H1 (cell line): ENCODE measurements around the gene TM9SF2. TPM values are rescaled to one million over a fixed set of nuclear protein-coding genes. Genes with fewer than 3 reads are reported as not detected.

Experiments
- CTCF ChIA-PET: fragments of 300-600 bp; sonication (Branson Sonifier 250); formaldehyde crosslinking; loops from one replicate; lab custom pipeline; 2021; ENCODE audit not compliant: partially characterized antibody; lab: Charles Lee
- POLR2A ChIA-PET: fragments of 300-600 bp; sonication (Branson Sonifier 250); formaldehyde crosslinking; loops from one replicate; lab custom pipeline; 2021; ENCODE audit warnings: inconsistent platforms; ENCODE audit not compliant: partially characterized antibody; lab: Charles Lee
- DNase-seq, 2 experiments: peaks; one replicate each; pipeline versions ENCODE4 v3.0.0 to v3.0.0-alpha.2; 2010 to 2022; ENCODE audit warnings: low spot score in 2 of 2, low read depth in 1 of 2, mixed read lengths in 1 of 2
- FAIRE-seq: peaks from 2 replicates; lab custom pipeline; 2011; peaks lifted over from hg19 to GRCh38; lab: Jason Lieb, UNC
- H2AFZ ChIP-seq: 2 replicates; pipeline ENCODE4 v1.8.1; 2012; ENCODE audit warnings: low read length, inconsistent platforms
- H2AK5ac ChIP-seq: 2 replicates; pipeline ENCODE4 v1.6.1; 2013; ENCODE audit warnings: low read depth, low read length
- H2BK120ac ChIP-seq: replicated peaks from 2 replicates; pipeline ENCODE3; 2013; ENCODE audit warnings: low read depth, low read length, inconsistent platforms
- H2BK12ac ChIP-seq: 2 replicates; pipeline ENCODE4 v1.6.1; 2013; ENCODE audit warnings: low read depth, low read length
- H2BK15ac ChIP-seq: 2 replicates; pipeline ENCODE4 v1.6.1; 2013; ENCODE audit warnings: low read length
- H2BK20ac ChIP-seq: 2 replicates; pipeline ENCODE4 v1.6.1; 2013; ENCODE audit warnings: low read length
- H2BK5ac ChIP-seq: 2 replicates; pipeline ENCODE4 v1.6.1; 2013; ENCODE audit warnings: low read depth, low read length
- H3K14ac ChIP-seq: 2 replicates; pipeline ENCODE4 v1.6.1; 2013; ENCODE audit warnings: inconsistent platforms; ENCODE audit not compliant: insufficient read length
- H3K18ac ChIP-seq: 2 replicates; pipeline ENCODE4 v1.6.1; 2013; ENCODE audit warnings: low read length; ENCODE audit errors: extremely low read depth
- H3K23ac ChIP-seq: 2 replicates; pipeline ENCODE4 v1.6.1; 2013; ENCODE audit warnings: inconsistent platforms; ENCODE audit not compliant: insufficient read length
- H3K23me2 ChIP-seq: 2 replicates; pipeline ENCODE4 v1.6.1; 2013; ENCODE audit warnings: low read depth, low read length
- H3K27ac ChIP-seq: 2 replicates; pipeline ENCODE4 v1.6.1; 2011; ENCODE audit warnings: low read depth, low read length, inconsistent platforms
- H3K27me3 ChIP-seq, 4 experiments: replicated peaks in 1 of 4; 1 replicate in 1 of 4; 2 replicates in 3 of 4; pipeline versions ENCODE4 v1.6.1 to v1.8.1; 2011 to 2013; ENCODE audit warnings: low read length in 3 of 4, mild to moderate bottlenecking in 3 of 4, inconsistent platforms in 2 of 4, mixed read lengths in 2 of 4, moderate library complexity in 1 of 4; ENCODE audit not compliant: control insufficient read depth in 3 of 4, insufficient read depth in 3 of 4; ENCODE audit errors: extremely low read depth in 1 of 4
- H3K36me3 ChIP-seq, 4 experiments: 2 replicates each; pipeline versions ENCODE4 v1.6.1 to v1.8.1; 2011 to 2013; ENCODE audit warnings: mild to moderate bottlenecking in 4 of 4, low read length in 3 of 4, moderate library complexity in 2 of 4, control low read depth in 1 of 4, inconsistent platforms in 1 of 4; ENCODE audit not compliant: insufficient read depth in 4 of 4, control insufficient read depth in 2 of 4
- H3K4ac ChIP-seq: replicated peaks from 2 replicates; pipeline ENCODE3; 2013; ENCODE audit warnings: low read length, low read depth, mixed read lengths, inconsistent platforms; ENCODE audit not compliant: insufficient read length
- H3K4me1 ChIP-seq, 4 experiments: replicated peaks in 1 of 4; 1 replicate in 1 of 4; 2 replicates in 3 of 4; pipeline versions ENCODE4 v1.6.1 to v1.8.1; 2011 to 2013; ENCODE audit warnings: low read length in 3 of 4, inconsistent platforms in 2 of 4, mixed read lengths in 1 of 4; ENCODE audit not compliant: insufficient read depth in 4 of 4, control insufficient read depth in 3 of 4
- H3K4me2 ChIP-seq, 2 experiments: 2 replicates each; pipeline versions ENCODE4 v1.6.1 to v1.8.1; 2011 to 2013; ENCODE audit warnings: low read depth in 2 of 2, low read length in 2 of 2, control low read depth in 1 of 2, inconsistent platforms in 1 of 2, mild to moderate bottlenecking in 1 of 2; ENCODE audit not compliant: insufficient read depth in 1 of 2
- H3K4me3 ChIP-seq, 4 experiments: fragments of 200-600, 300-600 bp in 1 of 4; sonication (generic), shearing (Covaris generic), sonication (Bioruptor Twin) in 1 of 4; 2 replicates each; pipeline versions ENCODE4 v1.5.1 to v1.8.1; 2011 to 2016; ENCODE audit warnings: low read length in 4 of 4, low read depth in 3 of 4, control low read depth in 2 of 4, inconsistent platforms in 2 of 4, mild to moderate bottlenecking in 2 of 4, mixed read lengths in 1 of 4, moderate library complexity in 1 of 4; ENCODE audit not compliant: insufficient read depth in 2 of 4; ENCODE audit errors: extremely low read depth in 1 of 4
- H3K56ac ChIP-seq: replicated peaks from 2 replicates; pipeline ENCODE3; 2013; ENCODE audit warnings: low read depth, mild to moderate bottlenecking, mixed read lengths, low read length, inconsistent platforms; ENCODE audit not compliant: insufficient read length
- H3K79me1 ChIP-seq: 2 replicates; pipeline ENCODE4 v1.6.1; 2013; ENCODE audit warnings: low read depth, low read length, control low read depth
- H3K79me2 ChIP-seq, 2 experiments: 2 replicates each; pipeline versions ENCODE4 v1.6.1 to v1.8.1; 2012 to 2013; ENCODE audit warnings: low read length in 2 of 2, mild to moderate bottlenecking in 2 of 2, inconsistent platforms in 1 of 2; ENCODE audit not compliant: insufficient read depth in 2 of 2, control insufficient read depth in 1 of 2
- H3K9ac ChIP-seq, 4 experiments: replicated peaks in 1 of 4; 1 replicate in 1 of 4; 2 replicates in 3 of 4; pipeline versions ENCODE4 v1.6.1 to v1.8.1; 2011 to 2013; ENCODE audit warnings: low read depth in 3 of 4, low read length in 3 of 4, control low read depth in 2 of 4, mild to moderate bottlenecking in 2 of 4, moderate library complexity in 2 of 4, inconsistent platforms in 1 of 4; ENCODE audit errors: extremely low read depth in 1 of 4
- H3K9me3 ChIP-seq, 2 experiments: 2 replicates each; pipeline versions ENCODE4 v1.6.1 to v1.8.1; 2012 to 2013; ENCODE audit warnings: mild to moderate bottlenecking in 2 of 2, moderate library complexity in 2 of 2, control low read depth in 1 of 2, inconsistent platforms in 1 of 2, low read depth in 1 of 2, low read length in 1 of 2, mixed read lengths in 1 of 2; ENCODE audit not compliant: insufficient read depth in 2 of 2
- H4K20me1 ChIP-seq, 2 experiments: replicated peaks in 1 of 2; 2 replicates each; pipeline versions ENCODE3 to v1.8.1; 2011 to 2013; ENCODE audit warnings: inconsistent platforms in 2 of 2, low read length in 2 of 2, mild to moderate bottlenecking in 1 of 2; ENCODE audit not compliant: insufficient read depth in 2 of 2, control insufficient read depth in 1 of 2
- H4K5ac ChIP-seq: 2 replicates; pipeline ENCODE4 v1.6.1; 2013; ENCODE audit warnings: low read length, low read depth, mixed read lengths, inconsistent platforms; ENCODE audit not compliant: insufficient read length
- H4K8ac ChIP-seq: 2 replicates; pipeline ENCODE4 v1.8.0; 2013; ENCODE audit warnings: mild to moderate bottlenecking, moderate library complexity, low read length, inconsistent platforms; ENCODE audit not compliant: insufficient read depth; ENCODE audit errors: extremely low read depth
- H4K91ac ChIP-seq: replicated peaks from 2 replicates; pipeline ENCODE3; 2013; ENCODE audit warnings: low read length, mixed read lengths, inconsistent platforms; ENCODE audit not compliant: insufficient read length
- E2F6 ChIP-seq: IDR thresholded peaks from 2 replicates; pipeline ENCODE4 v1.6.1; 2012; ENCODE audit warnings: inconsistent platforms
- JUND ChIP-seq: IDR thresholded peaks from 2 replicates; pipeline ENCODE4 v1.6.1; 2011; ENCODE audit warnings: mild to moderate bottlenecking, improper control_type of control experiment, low read length
- POLR2AphosphoS5 ChIP-seq: IDR thresholded peaks from 2 replicates; pipeline ENCODE4 v1.6.1; 2011; ENCODE audit warnings: low read depth, low read length
- RBBP5 ChIP-seq: IDR thresholded peaks from 2 replicates; pipeline ENCODE4 v1.7.1; 2012; ENCODE audit warnings: low read depth, mild to moderate bottlenecking, inconsistent platforms, low read length, moderate library complexity, borderline replicate concordance
- RNF2 ChIP-seq: fragments of 200-900, 300-1000 bp; sonication (generic); IDR thresholded peaks from 2 replicates; pipeline ENCODE4 v1.7.1; 2016; ENCODE audit warnings: borderline replicate concordance, low read depth, mild to moderate bottlenecking, antibody characterized with exemption, low read length; ENCODE audit not compliant: poor library complexity, severe bottlenecking; ENCODE audit errors: missing control alignments
- RXRA ChIP-seq: IDR thresholded peaks from 2 replicates; pipeline ENCODE4 v1.6.1; 2011; ENCODE audit warnings: low read depth, mild to moderate bottlenecking, low read length, moderate library complexity; ENCODE audit not compliant: insufficient read depth
- SAP30 ChIP-seq: fragments of 300-600 bp; sonication (generic); IDR thresholded peaks from 2 replicates; pipeline ENCODE4 v1.7.1; 2012; ENCODE audit warnings: low read length, moderate library complexity, mild to moderate bottlenecking, inconsistent platforms; ENCODE audit not compliant: insufficient read depth, insufficient replicate concordance
- TAF1 ChIP-seq: IDR thresholded peaks from 2 replicates; pipeline ENCODE4 v1.6.1; 2011; ENCODE audit warnings: mild to moderate bottlenecking, low read depth, low read length
- TEAD4 ChIP-seq: IDR thresholded peaks from 2 replicates; pipeline ENCODE4 v1.6.1; 2012; ENCODE audit warnings: low read depth, low read length, inconsistent platforms, mixed read lengths
- USF2 ChIP-seq: IDR thresholded peaks from 2 replicates; pipeline ENCODE4 v1.6.1; 2011; ENCODE audit warnings: low read length, improper control_type of control experiment
- ZNF274 ChIP-seq: IDR thresholded peaks from 2 replicates; pipeline ENCODE4 v1.7.0; 2012; ENCODE audit warnings: low read length, borderline replicate concordance; ENCODE audit errors: extremely low read depth
- WGBS, 2 experiments: shearing (Covaris generic) in 1 of 2; methylation state at CpG; one replicate each; pipeline versions ENCODE4 v1.1.6 to v1.1.7; 2013 to 2015; ENCODE audit warnings: low lambda C conversion rate in 2 of 2, mixed read lengths in 2 of 2, inconsistent platforms in 1 of 2, low coverage in 1 of 2, missing lambda C conversion rate in 1 of 2; ENCODE audit not compliant: insufficient replicate concordance in 2 of 2, insufficient coverage in 1 of 2, insufficient read length in 1 of 2; ENCODE audit errors: extremely low coverage in 1 of 2, missing lambda C conversion rate in 1 of 2; 5-methylcytosine and 5-hydroxymethylcytosine counted together
- polyA plus RNA-seq, 7 experiments: library from polyadenylated mRNA; depleted of rRNA in 3 of 7; stranded (reverse) in 5 of 7; unstranded in 2 of 7; fragments of >200 nt in 5 of 7; fragments of 200-250 nt in 2 of 7; gene quantifications; 1 replicate in 5 of 7; 2 replicates in 1 of 7; 4 replicates in 1 of 7; pipeline versions ENCODE4 v1.2.1 to v1.2.3, GENCODE V29; 2011 to 2013; ENCODE audit warnings: missing spikeins in 2 of 7, mixed read lengths in 2 of 7
- total RNA-seq: library from RNA; stranded (reverse); fragmentation: NEBNext Ultra II Directional; extraction: Animal tissue kit (Norgen Biotek cat#: 25700); gene quantifications from 2 replicates; pipeline ENCODE4 v1.2.1, GENCODE V29; 2021

Gene TM9SF2
- total and polyA plus RNA-seq, 2 of the 8 experiments (the other 6 are each of a cell fraction or from before 2014, with no cell fraction given), result 68.0 to 101 TPM

- H3K9ac ChIP-seq, result no peak overlapping the region
- no peak overlapping the region for H2AK5ac ChIP-seq
- no peak overlapping the region for H2BK120ac ChIP-seq
- 91% methylated on average over 2 of the region's 2 CpGs; no CpG with 5 or more reads in 1 of the 2 experiments for WGBS, 2 experiments
- H3K23ac ChIP-seq, result no peak overlapping the region
- H4K8ac ChIP-seq, result no peak overlapping the region
- peaks cover 6% of the 10 kb centered on the region; the same call in 1 of the 2 replicates for H3K79me1 ChIP-seq
- H4K20me1 ChIP-seq, result peaks cover 0 to 4% of the 10 kb centered on the region in 2 experiments
- peaks cover 18 to 23% of the 10 kb centered on the region in 2 experiments for H3K9me3 ChIP-seq
- no peak overlapping the region for H4K91ac ChIP-seq
- peaks cover 3% of the 10 kb centered on the region; the same call in 1 of the 2 replicates for H3K23me2 ChIP-seq
- peaks cover 20 to 93% of the 10 kb centered on the region in 2 experiments for H3K79me2 ChIP-seq
- H2BK12ac ChIP-seq, result no peak overlapping the region
- H2AFZ ChIP-seq, result no peak overlapping the region
- DNase-seq (no peak), FAIRE-seq (no peak)
- no peak overlapping the region for H2BK15ac ChIP-seq
- H3K36me3 ChIP-seq, result peaks cover 0 to 29% (median 9%) of the 10 kb centered on the region in 4 experiments; a peak in 4 of 8 replicates
- no peak overlapping the region for H3K4ac ChIP-seq
- no peaks in the 10 kb centered on the region for H3K27me3 ChIP-seq
- no peak overlapping the region for H3K27ac ChIP-seq
- no peaks in the 10 kb centered on the region; a peak in 2 of 7 replicates for H3K4me1 ChIP-seq
- H3K4me3 ChIP-seq, result no peak overlapping the region
- H3K4me2 ChIP-seq, result no peak overlapping the region
- no peak overlapping the region for H3K56ac ChIP-seq
- ChIA-PET POLR2A (interaction anchor here (0.8 kb wide), 1 partner anchor 21 kb away, joined by 3 read pairs; no protein-coding TSS in a partner anchor), CTCF (interaction anchor here (0.8 to 4.1 kb wide), 16 partner anchors 9 to 125 kb away, joined by 3 to 17 read pairs (median 4); no protein-coding TSS in a partner anchor)
- H3K14ac ChIP-seq, result no peak overlapping the region
- no peak overlapping the region for H3K18ac ChIP-seq
- no peak overlapping the region for H2BK5ac ChIP-seq
- no peak overlapping the region for H2BK20ac ChIP-seq
- no peak overlapping the region for H4K5ac ChIP-seq
- TF ChIP-seq TAF1 (no peak), E2F6 (no peak), POLR2AphosphoS5 (no peak), RXRA (no peak), RBBP5 (no peak), USF2 (no peak), SAP30 (no peak), TEAD4 (no peak), RNF2 (no peak), ZNF274 (no peak), JUND (no peak)
These were observed 4.6 kb downstream of the TM9SF2 start for GRCh38 chr13:99505814-99506269.
